K562 (cell line): ENCODE data around the gene ERO1B. TPM values are rescaled to one million over a fixed set of nuclear protein-coding genes. Genes with fewer than 3 reads are reported as not detected.

ENCODE experiments used
- ARID1B ChIP-seq: fragments of 450-650 bp; IDR thresholded peaks from 2 replicates; pipeline ENCODE4 v1.6.1; 2016; ENCODE audit warnings: antibody characterized with exemption, mild to moderate bottlenecking, inconsistent platforms
- BMI1 ChIP-seq: fragments of 150-350 bp; IDR thresholded peaks from 2 replicates; pipeline ENCODE4 v1.6.1; 2014; ENCODE audit warnings: low read length
- FOXJ2 ChIP-seq: fragments of 200-800 bp; sonication (Bioruptor generic); IDR thresholded peaks from 2 replicates; pipeline ENCODE4 v1.6.1; 2016; ENCODE audit warnings: missing genetic modification characterization, missing compliant biosample characterization
- HMGN3 ChIP-seq: IDR thresholded peaks from 2 replicates; pipeline ENCODE4 v1.6.1; 2011; ENCODE audit warnings: borderline replicate concordance, low read depth, mild to moderate bottlenecking, mixed read lengths, low read length; ENCODE audit not compliant: insufficient read length; ENCODE audit errors: extremely low read depth
- MTF1 ChIP-seq: fragments of 250-450 bp; sonication (Bioruptor Pico); IDR thresholded peaks from 2 replicates; pipeline ENCODE4 v1.9.0; 2021; ENCODE audit warnings: moderate library complexity, mild to moderate bottlenecking, inconsistent platforms, borderline replicate concordance
- NCOA1 ChIP-seq: fragments of 450-650 bp; IDR thresholded peaks from 2 replicates; pipeline ENCODE4 v1.6.1; 2016; ENCODE audit warnings: low read depth
- NCOA2 ChIP-seq, 2 experiments: fragments of 450-650 bp; IDR thresholded peaks; 2 replicates each; pipeline ENCODE4 v1.6.1; 2018; ENCODE audit warnings: mild to moderate bottlenecking in 2 of 2, moderate library complexity in 1 of 2; ENCODE audit not compliant: partially characterized antibody in 2 of 2
- NR2C1 ChIP-seq, 2 experiments: fragments of 450-650 bp; IDR thresholded peaks; 2 replicates each; pipeline ENCODE4 v1.6.1; 2017; ENCODE audit warnings: mild to moderate bottlenecking in 2 of 2, antibody characterized with exemption in 1 of 2, inconsistent platforms in 1 of 2, missing compliant biosample characterization in 1 of 2, missing genetic modification characterization in 1 of 2
- NR2F6 ChIP-seq: fragments of 450-650 bp; formaldehyde crosslinking; IDR thresholded peaks from 2 replicates; pipeline ENCODE4 v1.4.0; 2020; ENCODE audit warnings: mild to moderate bottlenecking
- NR4A1 ChIP-seq, 2 experiments: fragments of 250-450 bp in 1 of 2; fragments of 450-650 bp in 1 of 2; sonication (Bioruptor Pico) in 1 of 2; IDR thresholded peaks; 2 replicates each; pipeline versions ENCODE4 v1.4.0 to v1.6.1; 2016 to 2020; ENCODE audit warnings: mild to moderate bottlenecking in 2 of 2, missing compliant biosample characterization in 1 of 2, missing genetic modification characterization in 1 of 2, moderate library complexity in 1 of 2
- PPARD ChIP-seq: fragments of 250-450 bp; sonication (Bioruptor Pico); IDR thresholded peaks from 2 replicates; pipeline ENCODE4 v1.8.0; 2022; ENCODE audit warnings: inconsistent platforms, mild to moderate bottlenecking, moderate library complexity
- PYGO2 ChIP-seq: fragments of 450-650 bp; IDR thresholded peaks from 2 replicates; pipeline ENCODE4 v1.6.1; 2016; ENCODE audit warnings: mild to moderate bottlenecking, missing genetic modification characterization, moderate library complexity, missing compliant biosample characterization
- RNF2 ChIP-seq: sonication (generic); IDR thresholded peaks from 2 replicates; pipeline ENCODE4 v1.6.1; 2016
- TEAD1 ChIP-seq, 2 experiments: fragments of 450-650 bp in 1 of 2; sonication (generic) in 1 of 2; formaldehyde crosslinking; IDR thresholded peaks; 2 replicates each; pipeline versions ENCODE4 v1.4.0 to v1.8.0; 2020 to 2022; ENCODE audit warnings: mild to moderate bottlenecking in 2 of 2, missing genetic modification reagents in 1 of 2
- ZNF146 ChIP-seq: IDR thresholded peaks from one replicate; pipeline ENCODE4 v1.6.1; 2018; ENCODE audit warnings: missing compliant biosample characterization; ENCODE audit not compliant: unreplicated experiment
- ZNF584 ChIP-seq: fragments of 200-800 bp; sonication (Bioruptor generic); IDR thresholded peaks from 2 replicates; pipeline ENCODE4 v1.6.1; 2016; ENCODE audit warnings: low read depth, mild to moderate bottlenecking, missing genetic modification characterization, missing compliant biosample characterization
- polyA plus RNA-seq, 8 experiments: library from polyadenylated mRNA; depleted of rRNA in 4 of 8; stranded (reverse) in 5 of 8; unstranded in 3 of 8; fragments of >200 nt; fragmentation: Nextera tagmentation in 2 of 8; fragmentation: Illumina TruSeq in 1 of 8; extraction: Ambion mirVana in 2 of 8; extraction: Trizol in 1 of 8; gene quantifications; 2 replicates each; pipeline versions ENCODE4 v1.2.1 to v1.2.3, GENCODE V29; 2011 to 2014; ENCODE audit warnings: inconsistent platforms in 1 of 8, missing spikeins in 1 of 8
- total RNA-seq, 7 experiments: library from RNA; depleted of rRNA in 6 of 7; stranded (reverse); fragments of >200 nt in 6 of 7; fragmentation: Illumina TruSeq in 2 of 7; extraction: Trizol in 2 of 7; gene quantifications; 2 replicates each; pipeline versions ENCODE4 v1.2.1 to v1.2.3, GENCODE V29; 2011 to 2021; ENCODE audit warnings: low replicate concordance in 1 of 7
- TF ChIP-seq, protein P1 (sequence below): fragments of 450-650 bp; IDR thresholded peaks from 2 replicates; pipeline ENCODE4 v1.6.1; 2018; ENCODE audit warnings: mild to moderate bottlenecking, low read depth; ENCODE audit not compliant: partially characterized antibody
- TF ChIP-seq, protein P2 (sequence below): fragments of 250-450 bp; sonication (Bioruptor Pico); IDR thresholded peaks from 2 replicates; pipeline ENCODE4 v1.8.0; 2022; ENCODE audit warnings: moderate library complexity, mild to moderate bottlenecking, inconsistent platforms
- TF ChIP-seq, protein P3 (sequence below): fragments of 450-650 bp; IDR thresholded peaks from 2 replicates; pipeline ENCODE4 v1.6.1; 2016; ENCODE audit warnings: mild to moderate bottlenecking

ERO1B gene
- total and polyA plus RNA-seq, 9 of the 15 experiments (the other 6 are each of a cell fraction or from before 2014, with no cell fraction given), result 0.59 to 6.4 (median 4.2) TPM

DNA sequence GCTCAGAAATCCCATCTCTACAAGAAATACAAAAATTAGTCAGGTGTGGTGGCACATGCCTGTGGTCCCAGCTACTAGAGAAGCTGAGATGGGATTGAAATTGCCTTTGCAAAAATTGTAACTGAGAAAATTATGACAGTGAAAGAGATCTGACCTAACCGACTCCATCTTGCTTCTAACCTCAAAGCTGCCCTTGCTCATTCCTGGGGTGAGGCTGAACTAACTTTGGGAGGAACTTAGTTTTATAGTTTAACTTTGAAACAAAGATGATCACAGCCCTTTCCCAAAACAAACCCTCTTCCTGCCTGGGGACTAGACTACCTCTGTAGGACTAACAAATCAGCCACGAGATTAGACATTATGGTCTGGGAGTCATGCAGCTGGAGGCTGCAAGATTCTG, 33.8 kb upstream of the ERO1B start (continued):
- TF ChIP-seq, protein P1, sequence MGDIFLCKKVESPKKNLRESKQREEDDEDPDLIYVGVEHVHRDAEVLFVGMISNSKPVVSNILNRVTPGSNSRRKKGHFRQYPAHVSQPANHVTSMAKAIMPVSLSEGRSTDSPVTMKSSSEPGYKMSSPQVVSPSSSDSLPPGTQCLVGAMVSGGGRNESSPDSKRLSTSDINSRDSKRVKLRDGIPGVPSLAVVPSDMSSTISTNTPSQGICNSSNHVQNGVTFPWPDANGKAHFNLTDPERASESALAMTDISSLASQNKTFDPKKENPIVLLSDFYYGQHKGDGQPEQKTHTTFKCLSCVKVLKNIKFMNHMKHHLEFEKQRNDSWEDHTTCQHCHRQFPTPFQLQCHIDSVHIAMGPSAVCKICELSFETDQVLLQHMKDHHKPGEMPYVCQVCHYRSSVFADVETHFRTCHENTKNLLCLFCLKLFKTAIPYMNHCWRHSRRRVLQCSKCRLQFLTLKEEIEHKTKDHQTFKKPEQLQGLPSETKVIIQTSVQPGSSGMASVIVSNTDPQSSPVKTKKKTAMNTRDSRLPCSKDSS, result no peak
- TF ChIP-seq PPARD (CRISPR knock-in tag) (no peak), ZNF584 (peak; percentile 43; the same call in 1 of the 2 replicates), BMI1 (no peak), NR4A1 (CRISPR knock-in tag; IDR thresholded peaks at IDR 0.05) (no peak), NR4A1 (tag; IDR thresholded peaks at IDR 0.05) (peak; percentile 55; the same call in 1 of the 2 replicates), RNF2 (no peak), MTF1 (CRISPR knock-in tag) (no peak), NCOA2 (IDR thresholded peaks at IDR 0.05; ENCODE audit: partially characterized antibody in 2 of 2) (no peak), NR2C1 (IDR thresholded peaks at IDR 0.05) (no peak), NR2C1 (tag; IDR thresholded peaks at IDR 0.05) (peak; percentile 60; the same call in 1 of the 2 replicates), ARID1B (no peak), TEAD1 (CRISPR knock-in tag; IDR thresholded peaks at IDR 0.05) (0 out of 4 replicates have a peak, but pooled peaks of 1 of the 2 experiments have one; percentile 38), FOXJ2 (tag) (no peak), HMGN3 (no peak), NCOA1 (no peak), NR2F6 (CRISPR knock-in tag) (no peak), PYGO2 (peak; percentile 42; the same call in 1 of the 2 replicates), ZNF146 (no peak)
- TF ChIP-seq, protein P2, sequence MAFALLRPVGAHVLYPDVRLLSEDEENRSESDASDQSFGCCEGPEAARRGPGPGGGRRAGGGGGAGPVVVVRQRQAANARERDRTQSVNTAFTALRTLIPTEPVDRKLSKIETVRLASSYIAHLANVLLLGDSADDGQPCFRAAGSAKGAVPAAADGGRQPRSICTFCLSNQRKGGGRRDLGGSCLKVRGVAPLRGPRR (CRISPR knock-in tag), result 0 out of 2 replicates have a peak, but pooled peaks have one; percentile 46
- TF ChIP-seq, protein P3, sequence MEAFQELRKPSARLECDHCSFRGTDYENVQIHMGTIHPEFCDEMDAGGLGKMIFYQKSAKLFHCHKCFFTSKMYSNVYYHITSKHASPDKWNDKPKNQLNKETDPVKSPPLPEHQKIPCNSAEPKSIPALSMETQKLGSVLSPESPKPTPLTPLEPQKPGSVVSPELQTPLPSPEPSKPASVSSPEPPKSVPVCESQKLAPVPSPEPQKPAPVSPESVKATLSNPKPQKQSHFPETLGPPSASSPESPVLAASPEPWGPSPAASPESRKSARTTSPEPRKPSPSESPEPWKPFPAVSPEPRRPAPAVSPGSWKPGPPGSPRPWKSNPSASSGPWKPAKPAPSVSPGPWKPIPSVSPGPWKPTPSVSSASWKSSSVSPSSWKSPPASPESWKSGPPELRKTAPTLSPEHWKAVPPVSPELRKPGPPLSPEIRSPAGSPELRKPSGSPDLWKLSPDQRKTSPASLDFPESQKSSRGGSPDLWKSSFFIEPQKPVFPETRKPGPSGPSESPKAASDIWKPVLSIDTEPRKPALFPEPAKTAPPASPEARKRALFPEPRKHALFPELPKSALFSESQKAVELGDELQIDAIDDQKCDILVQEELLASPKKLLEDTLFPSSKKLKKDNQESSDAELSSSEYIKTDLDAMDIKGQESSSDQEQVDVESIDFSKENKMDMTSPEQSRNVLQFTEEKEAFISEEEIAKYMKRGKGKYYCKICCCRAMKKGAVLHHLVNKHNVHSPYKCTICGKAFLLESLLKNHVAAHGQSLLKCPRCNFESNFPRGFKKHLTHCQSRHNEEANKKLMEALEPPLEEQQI, result no peak
